Measurements from ENCODE around the gene POLR1G. TPM values are rescaled to one million over a fixed set of nuclear protein-coding genes. Genes with fewer than 3 reads are reported as not detected.
A peak's percentile ranks its signal among the peaks of the same experiment; 100 is the strongest.

POLR1G gene
- total and polyA plus RNA-seq, 2 donors (not counting 3 experiments of a cell fraction or from before 2014, with no cell fraction given), result 6.6 to 19.5 TPM

- POLR2A ChIA-PET, result no interaction called here
Observed at GRCh38 chr19:45442778-45443461, 36.5 kb downstream of the POLR1G start.

More at GRCh38 chr19:45442778-45443461, 36.5 kb downstream of the POLR1G start:
- TF ChIP-seq MAX (IDR thresholded peaks at IDR 0.05; ENCODE audit: insufficient read depth, insufficient read length) (no peak), POLR2AphosphoS5 (IDR thresholded peaks at IDR 0.05; ENCODE audit: insufficient read depth, low read depth, low read length) (no peak), GATA2 (IDR thresholded peaks at IDR 0.05; ENCODE audit: insufficient read depth, insufficient read length, low read depth, low read length) (no peak), JUN (IDR thresholded peaks at IDR 0.05; ENCODE audit: borderline replicate concordance, insufficient read depth, insufficient read length, low read depth) (no peak), POLR2A (IDR thresholded peaks at IDR 0.05; ENCODE audit: low read depth, low read length) (no peak), EZH2 (IDR thresholded peaks at IDR 0.05; ENCODE audit: borderline replicate concordance, low read depth, low read length, severe bottlenecking) (no peak), CTCF (IDR thresholded peaks at IDR 0.05; ENCODE audit: extremely low read depth in 1 of 2, insufficient read depth in 1 of 2, low read depth in 1 of 2, low read length in 2 of 2) (no peak), FOS (IDR thresholded peaks at IDR 0.05; ENCODE audit: borderline replicate concordance, insufficient read depth, low read length) (no peak), MYC (IDR thresholded peaks at IDR 0.05; ENCODE audit: low read depth, low read length) (no peak)
- peak overlapping the region in 2 of 3 experiments; percentile 15 to 25 for H3K4me3 ChIP-seq (replicated peaks in 1 of 3; ENCODE audit: insufficient read depth in 1 of 3, low read depth in 1 of 3, low read length in 3 of 3)
- no peaks in the 10 kb centered on the region for H3K79me2 ChIP-seq (ENCODE audit: control insufficient read depth, insufficient read depth, low read length)
- no peaks in the 10 kb centered on the region for H4K20me1 ChIP-seq (replicated peaks; ENCODE audit: control insufficient read depth, extremely low read depth, insufficient read depth, low read length)
- intact Hi-C loops (cut with micrococcal nuclease) (loop anchor here (1.0 kb wide), 3 partner anchors 12 to 35 kb away; partner anchors contain the start of gene FOSB), dilution Hi-C loops (cut with MboI; ENCODE audit: extremely low pct_ligation_motif_present, low sequenced_read_pairs) (no loop called here)
- H3K27me3 ChIP-seq (ENCODE audit: control insufficient read depth in 2 of 2, insufficient read depth in 2 of 2, low read length in 2 of 2), result no peaks in the 10 kb centered on the region
- peak overlapping the region; percentile 12 for H2AFZ ChIP-seq (ENCODE audit: low read depth, low read length)
- CTCF ChIA-PET, result interaction anchor here (8.6 kb wide), 1 partner anchor 36 kb away, joined by 891 read pairs; no protein-coding TSS in a partner anchor
- peak overlapping the region; percentile 60 for H3K4me2 ChIP-seq (ENCODE audit: insufficient read depth, low read length)
- DNase-seq (ENCODE audit: low read depth, low spot score) (peak; percentile 22), FAIRE-seq (no peak)
- H3K27ac ChIP-seq (ENCODE audit: insufficient read depth, low read depth, low read length), result peak overlapping the region; percentile 89
- peaks cover 17% of the 10 kb centered on the region for H3K4me1 ChIP-seq (ENCODE audit: control insufficient read depth, extremely low read depth, insufficient read depth, low read length)
- no peaks in the 10 kb centered on the region for H3K36me3 ChIP-seq (ENCODE audit: control insufficient read depth in 2 of 2, extremely low read depth in 1 of 2, insufficient read depth in 2 of 2, low read length in 2 of 2)
- peak overlapping the region; percentile 88 for H3K9ac ChIP-seq (replicated peaks; ENCODE audit: extremely low read depth, insufficient read depth, low read length)
- no peaks in the 10 kb centered on the region for H3K9me1 ChIP-seq (replicated peaks; ENCODE audit: control insufficient read depth, extremely low read depth, insufficient read depth, low read length)
- H3K9me3 ChIP-seq (replicated peaks; ENCODE audit: control insufficient read depth, insufficient read depth, low read length), result no peaks in the 10 kb centered on the region
- TSS peak; percentile 66 for BruUV-seq (replicated peaks)
